SK-N-SH (cell line): ENCODE results near the gene MYH15. TPM values are rescaled to one million over a fixed set of nuclear protein-coding genes. Genes with fewer than 3 reads are reported as not detected.

Experiments
- CTCF ChIA-PET: fragments of 300-600, 350-600 bp; formaldehyde crosslinking; extraction: SDS; loops from one replicate; lab custom pipeline; 2021; lab: Yijun Ruan, JAX
- POLR2A ChIA-PET: fragments of 350-600 bp; sonication (Branson Sonifier 250); formaldehyde crosslinking; extraction: SDS; loops from one replicate; lab custom pipeline; 2020; ENCODE audit warnings: antibody characterized with exemption, inconsistent platforms; lab: Yijun Ruan, JAX
- DNase-seq: peaks from one replicate; pipeline ENCODE4 v3.0.0; 2012
- H2AFZ ChIP-seq: fragments of 200-600 bp; sonication (generic); 2 replicates; pipeline ENCODE4 v1.8.1; 2016; ENCODE audit warnings: antibody characterized with exemption, mild to moderate bottlenecking, low read depth
- H3F3A ChIP-seq: fragments of 200-600 bp; sonication (generic); replicated peaks from 2 replicates; pipeline ENCODE3; 2016; ENCODE audit warnings: antibody characterized with exemption, mild to moderate bottlenecking; ENCODE audit not compliant: insufficient read depth
- H3K27ac ChIP-seq, 2 experiments: fragments of 200-500 bp in 1 of 2; fragments of 200-600 bp in 1 of 2; sonication (Bioruptor generic) in 1 of 2; sonication (generic), shearing (Covaris generic) in 1 of 2; 2 replicates each; pipeline versions ENCODE4 v1.5.1 to v1.6.1; 2014 to 2016; ENCODE audit warnings: low read depth in 2 of 2, inconsistent platforms in 1 of 2, low read length in 1 of 2, mild to moderate bottlenecking in 1 of 2, mixed read lengths in 1 of 2
- H3K27me3 ChIP-seq: fragments of 200-600 bp; sonication (generic), shearing (Covaris generic); 2 replicates; pipeline ENCODE4 v1.6.1; 2016; ENCODE audit warnings: mixed run types; ENCODE audit not compliant: insufficient read depth
- H3K36me3 ChIP-seq, 2 experiments: fragments of 200-500 bp in 1 of 2; fragments of 200-600 bp in 1 of 2; sonication (Bioruptor generic) in 1 of 2; sonication (generic) in 1 of 2; replicated peaks in 1 of 2; 2 replicates each; pipeline versions ENCODE3 to v1.5.1; 2014 to 2016; ENCODE audit warnings: low read length in 1 of 2, mild to moderate bottlenecking in 1 of 2; ENCODE audit not compliant: insufficient read depth in 2 of 2, control insufficient read depth in 1 of 2
- H3K4me1 ChIP-seq, 2 experiments: fragments of 200-500 bp in 1 of 2; fragments of 200-600 bp in 1 of 2; sonication (Bioruptor generic) in 1 of 2; sonication (generic), shearing (Covaris generic) in 1 of 2; 2 replicates each; pipeline versions ENCODE4 v1.5.1 to v1.6.1; 2014 to 2016; ENCODE audit warnings: low read depth in 1 of 2, low read length in 1 of 2, mixed run types in 1 of 2; ENCODE audit not compliant: insufficient read depth in 2 of 2, control insufficient read depth in 1 of 2
- H3K4me2 ChIP-seq: fragments of 200-600 bp; sonication (generic), shearing (Covaris generic); 2 replicates; pipeline ENCODE4 v1.6.1; 2017; ENCODE audit warnings: mixed run types
- H3K4me3 ChIP-seq, 2 experiments: fragments of 200-500 bp in 1 of 2; fragments of 200-600 bp in 1 of 2; sonication (Bioruptor generic) in 1 of 2; sonication (generic), shearing (Covaris generic) in 1 of 2; 2 replicates each; pipeline versions ENCODE4 v1.5.1 to v1.8.1; 2014 to 2016; ENCODE audit warnings: low read depth in 2 of 2, inconsistent platforms in 1 of 2, low read length in 1 of 2, mild to moderate bottlenecking in 1 of 2, mixed read lengths in 1 of 2, moderate library complexity in 1 of 2
- H3K79me2 ChIP-seq: fragments of 200-600 bp; sonication (generic); 2 replicates; pipeline ENCODE4 v1.8.1; 2017; ENCODE audit warnings: mild to moderate bottlenecking; ENCODE audit not compliant: insufficient read depth
- H3K9ac ChIP-seq: fragments of 200-600 bp; sonication (generic); 2 replicates; pipeline ENCODE4 v1.6.1; 2017; ENCODE audit warnings: mixed run types
- H3K9me2 ChIP-seq: fragments of 200-600 bp; sonication (generic); 2 replicates; pipeline ENCODE4 v1.6.1; 2017; ENCODE audit warnings: mixed run types
- H3K9me3 ChIP-seq: fragments of 200-600 bp; sonication (generic); 2 replicates; pipeline ENCODE4 v1.6.1; 2017; ENCODE audit warnings: mixed run types, mild to moderate bottlenecking, moderate library complexity
- H4K20me1 ChIP-seq: fragments of 200-600 bp; sonication (generic); 2 replicates; pipeline ENCODE4 v1.6.1; 2017; ENCODE audit warnings: mild to moderate bottlenecking, mixed run types; ENCODE audit not compliant: insufficient read depth
- FOSL2 ChIP-seq: IDR thresholded peaks from 2 replicates; pipeline ENCODE4 v1.4.0; 2012; ENCODE audit warnings: low read depth, mild to moderate bottlenecking, moderate library complexity, borderline replicate concordance
- FOXJ3 ChIP-seq: sonication (generic); formaldehyde crosslinking; IDR thresholded peaks from 2 replicates; pipeline ENCODE4 v1.5.1; 2020; ENCODE audit warnings: mild to moderate bottlenecking, missing genetic modification reagents
- FOXM1 ChIP-seq: IDR thresholded peaks from 2 replicates; pipeline ENCODE4 v1.4.0; 2012; ENCODE audit warnings: low read depth, mild to moderate bottlenecking
- POLR2AphosphoS5 ChIP-seq: IDR thresholded peaks from 2 replicates; pipeline ENCODE4 v1.6.1; 2012; ENCODE audit warnings: low read depth, low read length
- RAD21 ChIP-seq: IDR thresholded peaks from 2 replicates; pipeline ENCODE4 v1.6.1; 2012; ENCODE audit warnings: mild to moderate bottlenecking, low read length
- RCOR1 ChIP-seq: fragments of 150-350 bp; IDR thresholded peaks from 2 replicates; pipeline ENCODE4 v1.6.1; 2017; ENCODE audit warnings: antibody characterized with exemption, low read length
- REST ChIP-seq: IDR thresholded peaks from 2 replicates; pipeline ENCODE4 v1.6.1; 2012; ENCODE audit warnings: mild to moderate bottlenecking, low read depth, low read length, moderate library complexity
- SIN3A ChIP-seq: IDR thresholded peaks from 2 replicates; pipeline ENCODE4 v1.6.1; 2012; ENCODE audit warnings: low read depth, mild to moderate bottlenecking, low read length, moderate library complexity, borderline replicate concordance
- YY1 ChIP-seq: IDR thresholded peaks from 2 replicates; pipeline ENCODE4 v1.4.0; 2012; ENCODE audit warnings: low read depth, mild to moderate bottlenecking
- WGBS: methylation state at CpG from one replicate; pipeline ENCODE4 v1.1.6; 2017; ENCODE audit warnings: low lambda C conversion rate; 5-methylcytosine and 5-hydroxymethylcytosine counted together
- polyA plus RNA-seq, 3 experiments: library from polyadenylated mRNA; depleted of rRNA; stranded (reverse); fragments of >200 nt; gene quantifications; 2 replicates each; pipeline ENCODE4 v1.2.3, GENCODE V29; 2012
- TF ChIP-seq, protein P1 (sequence below): IDR thresholded peaks from 2 replicates; pipeline ENCODE4 v1.4.0; 2012; ENCODE audit warnings: low read depth
- TF ChIP-seq, protein P2 (sequence below): IDR thresholded peaks from 2 replicates; pipeline ENCODE4 v1.4.0; 2012; ENCODE audit warnings: low read depth, borderline replicate concordance
- TF ChIP-seq, protein P3 (sequence below): fragments of 150-350 bp; IDR thresholded peaks from 2 replicates; pipeline ENCODE4 v1.6.1; 2016; ENCODE audit warnings: mild to moderate bottlenecking, low read depth, low read length
- TF ChIP-seq, protein P4 (sequence below): fragments of 200-600 bp; sonication (generic); IDR thresholded peaks from 2 replicates; pipeline ENCODE4 v1.6.1; 2017; ENCODE audit warnings: antibody characterized with exemption, mild to moderate bottlenecking, moderate library complexity
- TF ChIP-seq, protein P5 (sequence below): IDR thresholded peaks from 2 replicates; pipeline ENCODE4; 2012

Gene MYH15
- polyA plus RNA-seq, 1 of the 3 experiments (the other 2 are of a cell fraction), result 2.1 TPM

DNA sequence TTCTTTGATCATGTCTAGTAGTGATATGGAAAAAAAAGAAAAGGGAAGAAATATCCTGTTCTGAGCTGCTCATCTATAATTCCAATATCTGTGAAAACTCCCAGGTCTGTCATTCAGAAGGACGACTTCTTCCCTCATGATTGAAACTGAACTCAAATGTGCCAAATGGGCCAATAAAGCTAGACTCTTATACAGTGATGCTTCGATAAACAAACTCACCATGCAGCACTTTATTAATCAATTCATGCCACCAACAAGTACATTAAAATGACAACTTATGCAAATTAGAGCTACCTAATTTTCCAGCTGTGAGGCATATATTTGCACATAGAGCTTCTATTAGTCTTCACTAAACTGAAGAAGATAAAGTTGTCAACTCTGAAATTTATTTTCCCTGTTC, 15.6 kb upstream of the MYH15 start (continued):
- TF ChIP-seq REST (no peak), FOSL2 (no peak), RCOR1 (no peak)

DNA sequence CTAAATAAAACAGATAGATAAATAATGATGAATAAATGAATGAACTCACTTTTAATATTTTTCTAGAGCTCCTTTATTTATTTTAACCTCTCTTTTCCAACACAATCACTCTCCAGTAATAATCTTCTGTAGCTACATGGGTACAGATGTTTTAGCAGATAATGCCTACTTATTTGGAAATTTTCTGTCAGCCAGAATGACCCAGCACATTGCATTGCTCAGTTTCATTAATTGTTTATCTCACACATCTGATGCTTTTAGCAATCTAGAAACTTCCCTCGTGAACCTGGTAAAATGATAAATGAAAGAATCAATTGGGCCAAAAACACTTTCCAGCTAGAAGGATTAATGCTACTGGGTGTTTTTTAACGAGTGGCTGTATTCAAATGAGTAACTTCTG, 14.9 kb upstream of the MYH15 start:
- no peaks in the 10 kb centered on the region for H3K9me3 ChIP-seq
- H3K27ac ChIP-seq, result no peak overlapping the region
- no peaks in the 10 kb centered on the region for H3K79me2 ChIP-seq
- H3K9ac ChIP-seq, result no peak overlapping the region
- no peaks in the 10 kb centered on the region for H3K9me2 ChIP-seq
- no peaks in the 10 kb centered on the region for H3K27me3 ChIP-seq
- TF ChIP-seq, protein P1, sequence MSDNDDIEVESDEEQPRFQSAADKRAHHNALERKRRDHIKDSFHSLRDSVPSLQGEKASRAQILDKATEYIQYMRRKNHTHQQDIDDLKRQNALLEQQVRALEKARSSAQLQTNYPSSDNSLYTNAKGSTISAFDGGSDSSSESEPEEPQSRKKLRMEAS, result no peak
- no peak for TF ChIP-seq RAD21
- no peak for TF ChIP-seq FOXM1
- TF ChIP-seq, protein P2, sequence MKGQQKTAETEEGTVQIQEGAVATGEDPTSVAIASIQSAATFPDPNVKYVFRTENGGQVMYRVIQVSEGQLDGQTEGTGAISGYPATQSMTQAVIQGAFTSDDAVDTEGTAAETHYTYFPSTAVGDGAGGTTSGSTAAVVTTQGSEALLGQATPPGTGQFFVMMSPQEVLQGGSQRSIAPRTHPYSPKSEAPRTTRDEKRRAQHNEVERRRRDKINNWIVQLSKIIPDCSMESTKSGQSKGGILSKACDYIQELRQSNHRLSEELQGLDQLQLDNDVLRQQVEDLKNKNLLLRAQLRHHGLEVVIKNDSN, result no peak
- no peak for TF ChIP-seq FOXJ3 (CRISPR knock-in tag)
- TF ChIP-seq, protein P3, sequence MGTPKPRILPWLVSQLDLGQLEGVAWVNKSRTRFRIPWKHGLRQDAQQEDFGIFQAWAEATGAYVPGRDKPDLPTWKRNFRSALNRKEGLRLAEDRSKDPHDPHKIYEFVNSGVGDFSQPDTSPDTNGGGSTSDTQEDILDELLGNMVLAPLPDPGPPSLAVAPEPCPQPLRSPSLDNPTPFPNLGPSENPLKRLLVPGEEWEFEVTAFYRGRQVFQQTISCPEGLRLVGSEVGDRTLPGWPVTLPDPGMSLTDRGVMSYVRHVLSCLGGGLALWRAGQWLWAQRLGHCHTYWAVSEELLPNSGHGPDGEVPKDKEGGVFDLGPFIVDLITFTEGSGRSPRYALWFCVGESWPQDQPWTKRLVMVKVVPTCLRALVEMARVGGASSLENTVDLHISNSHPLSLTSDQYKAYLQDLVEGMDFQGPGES, result no peak
- TF ChIP-seq, protein P4, sequence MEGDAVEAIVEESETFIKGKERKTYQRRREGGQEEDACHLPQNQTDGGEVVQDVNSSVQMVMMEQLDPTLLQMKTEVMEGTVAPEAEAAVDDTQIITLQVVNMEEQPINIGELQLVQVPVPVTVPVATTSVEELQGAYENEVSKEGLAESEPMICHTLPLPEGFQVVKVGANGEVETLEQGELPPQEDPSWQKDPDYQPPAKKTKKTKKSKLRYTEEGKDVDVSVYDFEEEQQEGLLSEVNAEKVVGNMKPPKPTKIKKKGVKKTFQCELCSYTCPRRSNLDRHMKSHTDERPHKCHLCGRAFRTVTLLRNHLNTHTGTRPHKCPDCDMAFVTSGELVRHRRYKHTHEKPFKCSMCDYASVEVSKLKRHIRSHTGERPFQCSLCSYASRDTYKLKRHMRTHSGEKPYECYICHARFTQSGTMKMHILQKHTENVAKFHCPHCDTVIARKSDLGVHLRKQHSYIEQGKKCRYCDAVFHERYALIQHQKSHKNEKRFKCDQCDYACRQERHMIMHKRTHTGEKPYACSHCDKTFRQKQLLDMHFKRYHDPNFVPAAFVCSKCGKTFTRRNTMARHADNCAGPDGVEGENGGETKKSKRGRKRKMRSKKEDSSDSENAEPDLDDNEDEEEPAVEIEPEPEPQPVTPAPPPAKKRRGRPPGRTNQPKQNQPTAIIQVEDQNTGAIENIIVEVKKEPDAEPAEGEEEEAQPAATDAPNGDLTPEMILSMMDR, result no peak
- TF ChIP-seq YY1, result no peak
- TF ChIP-seq POLR2AphosphoS5, result no peak
- TF ChIP-seq RCOR1, result no peak
- TF ChIP-seq SIN3A, result no peak
- TF ChIP-seq, protein P5, sequence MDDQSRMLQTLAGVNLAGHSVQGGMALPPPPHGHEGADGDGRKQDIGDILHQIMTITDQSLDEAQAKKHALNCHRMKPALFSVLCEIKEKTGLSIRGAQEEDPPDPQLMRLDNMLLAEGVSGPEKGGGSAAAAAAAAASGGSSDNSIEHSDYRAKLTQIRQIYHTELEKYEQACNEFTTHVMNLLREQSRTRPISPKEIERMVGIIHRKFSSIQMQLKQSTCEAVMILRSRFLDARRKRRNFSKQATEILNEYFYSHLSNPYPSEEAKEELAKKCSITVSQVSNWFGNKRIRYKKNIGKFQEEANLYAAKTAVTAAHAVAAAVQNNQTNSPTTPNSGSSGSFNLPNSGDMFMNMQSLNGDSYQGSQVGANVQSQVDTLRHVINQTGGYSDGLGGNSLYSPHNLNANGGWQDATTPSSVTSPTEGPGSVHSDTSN, result no peak
- H3K4me2 ChIP-seq, result no peak overlapping the region
- no peak for DNase-seq
- H2AFZ ChIP-seq, result no peak overlapping the region
- CTCF ChIA-PET, result interaction anchor here (0.7 to 1.5 kb wide), 4 partner anchors 11 to 48 kb away, joined by 3 to 4 read pairs (median 3); no protein-coding TSS in a partner anchor
- POLR2A ChIA-PET, result interaction anchor here (0.7 kb wide), 1 partner anchor 49 kb away, joined by 3 read pairs; no protein-coding TSS in a partner anchor
- 55% methylated on average over 2 of the region's 2 CpGs for WGBS
- H3K4me1 ChIP-seq, result no peaks in the 10 kb centered on the region; a peak in 1 of 4 replicates
- no peak overlapping the region for H3K4me3 ChIP-seq
- H4K20me1 ChIP-seq, result no peaks in the 10 kb centered on the region
- no peaks in the 10 kb centered on the region for H3K36me3 ChIP-seq
- H3F3A ChIP-seq, result no peaks in the 10 kb centered on the region
